HG03196 (cell line): ENCODE data around the gene SIGLEC7.

Experiments used
- ATAC-seq: cut with Tn5 transposase; IDR thresholded peaks from one replicate; pipeline ENCODE4 v1.9.1; 2021; ENCODE audit not compliant: unreplicated experiment

Gene SIGLEC7

DNA sequence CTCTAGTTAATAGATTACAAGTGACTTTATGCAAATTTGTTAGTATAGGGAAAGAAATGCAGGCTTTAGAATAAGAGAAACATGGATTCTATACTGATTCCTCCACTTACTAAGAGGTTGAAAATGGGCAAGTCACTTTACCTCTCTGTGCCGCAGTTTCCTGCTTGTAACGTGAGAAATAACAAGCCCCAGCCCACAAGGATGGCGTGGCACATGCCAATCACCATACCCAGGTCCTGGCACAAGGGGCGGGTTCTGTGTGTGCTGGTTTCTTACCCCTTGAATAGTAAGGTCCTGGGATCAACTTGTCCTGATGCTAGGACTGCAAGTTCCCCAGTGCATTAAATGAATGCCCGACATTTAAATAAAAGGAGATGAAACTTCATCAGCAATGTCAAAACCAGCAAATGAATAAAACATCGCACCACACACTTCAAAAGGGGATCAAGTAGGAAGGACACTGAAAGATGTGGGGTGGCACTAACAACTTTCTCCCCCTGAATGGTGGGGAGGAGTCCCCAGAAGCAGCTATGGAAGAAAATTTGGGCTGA, 25.3 kb upstream of the SIGLEC7 start:
- no peak for ATAC-seq

DNA sequence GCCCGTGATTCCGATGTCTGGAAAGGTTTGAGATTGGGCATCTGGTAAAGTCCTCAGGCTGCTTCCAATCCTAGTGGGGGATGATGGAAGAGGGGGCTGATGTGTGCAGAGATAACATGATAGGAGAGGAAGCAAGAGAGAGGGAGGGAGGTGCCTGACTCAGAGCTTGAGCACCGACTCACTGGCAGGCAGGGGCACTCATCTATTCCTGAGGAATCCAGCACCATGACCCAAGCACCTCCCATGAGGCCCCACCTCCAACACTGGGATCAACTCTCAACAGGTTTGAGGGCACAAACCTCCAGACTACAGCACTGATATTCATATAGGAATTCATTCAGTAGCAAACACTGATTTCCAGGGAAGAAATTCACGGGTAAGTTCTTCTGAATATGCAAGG, 23.0 kb upstream of the SIGLEC7 start:
- no peak for ATAC-seq

DNA sequence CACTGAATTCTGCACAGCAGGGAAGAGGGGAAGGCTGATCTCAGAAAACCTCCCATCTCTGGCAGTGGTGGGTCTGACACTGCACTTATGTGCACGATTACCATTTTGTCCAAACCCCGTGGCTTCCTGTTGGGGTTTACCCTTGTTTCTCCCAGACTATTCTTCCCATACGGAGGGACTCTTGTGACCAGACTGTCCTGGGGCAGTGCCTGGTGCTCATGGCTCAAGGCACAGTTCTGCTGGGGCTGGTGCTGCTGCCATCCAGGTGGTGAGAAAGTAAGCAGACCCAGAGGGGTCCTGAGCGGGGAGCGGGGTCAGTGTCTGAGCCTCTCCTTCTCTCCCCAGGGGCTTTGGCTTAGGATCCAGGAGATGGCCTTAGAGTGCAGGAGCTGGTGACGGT, 22.5 kb upstream of the SIGLEC7 start:
- ATAC-seq, result no peak

DNA sequence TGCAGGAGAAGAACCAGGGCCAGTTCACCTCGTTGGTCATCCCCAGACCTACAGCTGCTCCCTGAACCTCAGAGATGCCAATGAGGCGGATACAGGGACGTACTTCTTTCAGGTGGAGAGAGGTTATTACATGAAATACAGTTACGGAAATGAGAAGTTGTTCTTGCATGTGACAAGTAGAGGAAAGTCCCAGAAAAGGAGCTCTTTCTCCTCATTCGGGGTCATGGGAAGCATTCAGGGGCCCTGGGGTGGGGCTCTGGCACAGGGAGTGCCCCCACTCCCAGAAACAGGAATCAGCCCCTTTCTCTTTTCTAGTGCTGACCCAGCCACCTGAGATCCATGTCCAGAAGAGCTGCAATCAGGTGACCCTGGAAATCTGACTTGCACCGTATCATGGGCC, 21.9 kb upstream of the SIGLEC7 start:
- ATAC-seq, result no peak

DNA sequence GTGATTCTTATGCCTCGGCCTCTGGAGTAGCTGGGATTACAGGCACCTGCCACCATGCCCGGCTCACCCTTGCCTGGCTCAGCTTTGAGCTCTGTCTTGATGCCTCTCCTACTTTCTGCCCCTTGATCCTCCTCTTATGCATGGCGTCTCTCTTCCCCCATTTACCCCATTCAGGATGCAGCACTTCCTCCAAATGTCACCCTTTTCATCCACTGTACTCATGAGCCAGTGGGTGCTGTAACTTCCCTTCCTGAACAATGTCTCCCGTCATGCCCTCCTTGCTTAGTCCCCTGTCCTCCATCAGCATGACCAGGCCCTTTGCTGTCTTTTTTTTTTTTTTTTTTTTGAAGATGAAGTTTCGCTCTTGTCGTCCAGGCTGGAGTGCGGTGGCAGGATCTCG, 20.8 kb upstream of the SIGLEC7 start:
- ATAC-seq, result no peak

DNA sequence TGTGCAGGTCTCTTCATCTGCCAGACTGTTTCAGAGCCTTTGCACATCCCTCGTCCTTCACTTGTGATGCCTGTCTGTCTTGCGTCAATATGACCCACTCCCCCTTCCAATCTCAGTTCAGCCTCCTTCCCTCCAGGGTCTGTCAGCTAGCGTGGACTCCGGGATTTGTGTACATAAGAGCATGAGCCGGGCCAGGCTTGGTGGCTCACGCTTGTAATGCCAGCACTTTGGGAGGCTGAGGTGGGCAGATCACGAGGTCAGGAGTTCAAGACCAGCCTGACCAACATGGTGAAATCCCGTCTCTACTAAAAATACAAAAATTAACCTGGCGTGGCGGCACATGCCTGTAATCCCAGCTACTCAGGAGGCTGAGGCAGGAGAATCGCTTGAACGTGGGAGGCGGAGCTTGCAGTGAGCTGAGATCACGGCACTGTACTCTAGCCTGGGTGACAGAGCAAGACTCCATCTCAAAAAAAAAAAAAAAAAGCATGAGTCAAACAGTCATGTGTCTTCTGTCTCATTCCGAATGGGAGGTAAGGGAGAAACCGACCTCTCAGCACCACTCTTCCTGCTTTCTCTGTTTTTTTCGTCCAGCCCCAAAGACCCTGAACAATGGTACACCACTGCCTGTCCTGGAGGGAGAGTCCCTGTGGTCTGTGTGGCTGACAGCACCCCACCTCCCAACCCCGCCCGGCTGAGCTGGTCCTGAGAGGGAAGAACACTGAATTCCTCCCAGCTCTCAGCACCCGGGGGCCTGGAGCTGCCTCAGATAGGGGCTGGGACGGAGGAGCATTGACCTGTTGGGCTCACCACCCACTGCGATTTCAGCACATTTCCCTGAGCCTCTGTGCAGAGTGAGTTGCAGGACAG, 19.8 kb upstream of the SIGLEC7 start:
- ATAC-seq, result no peak

DNA sequence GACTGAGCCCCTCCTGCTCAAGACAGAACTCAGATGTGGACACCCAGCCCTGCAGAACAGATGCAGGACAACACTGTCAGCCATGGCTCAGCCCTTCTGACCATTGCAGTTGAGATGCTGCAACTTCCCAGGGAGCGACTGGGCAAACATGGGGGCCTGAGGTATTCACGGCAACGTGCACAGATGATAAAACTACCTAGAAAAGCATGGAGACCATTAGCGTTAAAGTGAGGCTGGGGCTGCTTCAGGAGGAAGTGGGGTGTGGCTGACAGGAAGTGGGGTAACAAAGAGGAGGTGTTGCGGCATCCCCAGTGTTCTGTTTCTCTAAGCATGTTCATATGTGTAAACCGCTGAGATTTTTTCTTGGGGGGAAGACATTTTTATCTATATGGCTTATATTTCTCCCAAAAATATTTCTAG, 18.7 kb upstream of the SIGLEC7 start:
- ATAC-seq, result no peak

DNA sequence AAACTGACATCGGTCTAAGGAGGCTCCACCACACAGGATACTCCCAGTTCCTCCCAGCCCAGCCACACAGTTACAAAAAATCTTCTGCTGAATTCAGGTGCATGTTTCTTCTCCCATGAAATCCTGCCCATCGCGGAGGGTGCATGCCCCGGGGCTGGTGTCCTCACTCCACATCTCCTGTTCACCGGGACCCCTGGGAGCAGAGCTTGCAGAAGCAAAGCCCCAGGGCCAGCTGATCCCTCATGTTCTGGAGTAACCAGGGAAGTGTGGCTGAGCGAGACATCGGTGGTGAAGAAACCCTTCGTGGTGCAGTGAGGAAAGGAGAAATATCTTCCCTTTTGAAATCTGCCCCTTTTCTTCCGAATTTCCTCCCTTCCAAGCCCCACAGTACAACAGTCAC, 18.3 kb upstream of the SIGLEC7 start:
- no peak for ATAC-seq

DNA sequence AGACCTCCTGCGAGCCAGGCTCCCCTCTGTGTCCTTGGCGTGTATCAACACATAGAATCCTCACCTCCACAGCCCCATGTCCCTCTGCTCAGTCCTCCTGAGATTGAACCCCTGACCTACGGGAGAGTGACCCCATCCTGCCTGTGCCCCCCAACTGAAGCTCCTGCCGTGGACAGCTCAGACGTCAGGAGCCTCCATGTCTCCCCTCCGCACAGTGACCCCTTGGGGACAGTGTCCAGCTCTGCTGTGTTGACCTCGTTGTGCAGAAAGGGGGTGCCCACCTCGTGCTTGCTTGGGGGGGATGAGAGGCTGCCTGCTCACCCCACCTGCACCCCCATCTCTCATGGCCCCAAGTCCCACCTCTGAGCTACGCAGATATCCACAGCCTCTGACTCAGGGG, 17.9 kb upstream of the SIGLEC7 start:
- ATAC-seq, result no peak

DNA sequence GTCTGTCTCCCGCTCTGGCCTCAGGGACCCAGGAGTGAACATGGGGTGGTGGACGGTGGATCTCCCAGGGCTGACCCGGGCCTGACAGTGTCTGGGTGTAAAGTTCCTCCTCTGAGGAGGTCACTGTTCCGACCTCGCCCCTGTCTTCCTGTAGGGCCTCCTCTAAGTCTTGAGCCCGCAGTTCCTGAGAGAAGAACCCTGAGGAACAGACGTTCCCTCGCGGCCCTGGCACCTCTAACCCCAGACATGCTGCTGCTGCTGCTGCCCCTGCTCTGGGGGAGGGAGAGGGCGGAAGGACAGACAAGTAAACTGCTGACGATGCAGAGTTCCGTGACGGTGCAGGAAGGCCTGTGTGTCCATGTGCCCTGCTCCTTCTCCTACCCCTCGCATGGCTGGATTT, 17.4 kb upstream of the SIGLEC7 start, which contains the start of gene SIGLEC9:
SIGLEC9 (plus strand) TSS at position 178 of the 400 bp plus-strand sequence; CDS start at position 247, 69 bp downstream.
- no peak for ATAC-seq

DNA sequence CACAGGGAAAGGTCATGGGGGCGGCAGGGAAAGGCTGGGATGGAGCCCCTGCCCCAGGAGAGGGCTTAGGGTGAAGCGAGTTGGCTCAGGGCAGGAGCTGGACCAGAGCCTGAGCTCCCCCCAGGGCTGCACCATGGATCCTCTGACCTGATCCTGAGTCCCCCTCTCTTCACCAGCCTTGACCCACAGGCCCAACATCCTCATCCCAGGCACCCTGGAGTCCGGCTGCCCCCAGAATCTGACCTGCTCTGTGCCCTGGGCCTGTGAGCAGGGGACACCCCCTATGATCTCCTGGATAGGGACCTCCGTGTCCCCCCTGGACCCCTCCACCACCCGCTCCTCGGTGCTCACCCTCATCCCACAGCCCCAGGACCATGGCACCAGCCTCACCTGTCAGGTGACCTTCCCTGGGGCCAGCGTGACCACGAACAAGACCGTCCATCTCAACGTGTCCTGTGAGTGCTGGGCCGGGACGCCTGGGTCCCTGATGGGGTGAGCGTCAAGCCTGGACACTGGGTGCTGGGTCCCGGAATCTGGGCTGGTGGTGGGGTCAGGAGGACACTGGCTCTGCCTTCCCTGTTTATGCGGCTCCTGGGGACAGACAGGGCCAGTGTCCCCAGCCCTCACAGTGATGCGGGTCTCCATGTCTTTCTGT, 16.6 kb upstream of the SIGLEC7 start:
- no peak for ATAC-seq

DNA sequence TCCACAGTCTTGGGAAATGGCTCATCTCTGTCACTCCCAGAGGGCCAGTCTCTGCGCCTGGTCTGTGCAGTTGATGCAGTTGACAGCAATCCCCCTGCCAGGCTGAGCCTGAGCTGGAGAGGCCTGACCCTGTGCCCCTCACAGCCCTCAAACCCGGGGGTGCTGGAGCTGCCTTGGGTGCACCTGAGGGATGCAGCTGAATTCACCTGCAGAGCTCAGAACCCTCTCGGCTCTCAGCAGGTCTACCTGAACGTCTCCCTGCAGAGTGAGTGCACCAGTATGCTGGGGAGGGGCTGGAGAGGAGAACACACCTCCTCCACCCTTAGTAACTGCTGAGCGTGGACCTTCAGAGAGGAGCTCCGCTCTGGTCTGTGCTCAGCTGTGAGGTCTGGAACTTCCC, 15.1 kb upstream of the SIGLEC7 start:
- ATAC-seq, result no peak

DNA sequence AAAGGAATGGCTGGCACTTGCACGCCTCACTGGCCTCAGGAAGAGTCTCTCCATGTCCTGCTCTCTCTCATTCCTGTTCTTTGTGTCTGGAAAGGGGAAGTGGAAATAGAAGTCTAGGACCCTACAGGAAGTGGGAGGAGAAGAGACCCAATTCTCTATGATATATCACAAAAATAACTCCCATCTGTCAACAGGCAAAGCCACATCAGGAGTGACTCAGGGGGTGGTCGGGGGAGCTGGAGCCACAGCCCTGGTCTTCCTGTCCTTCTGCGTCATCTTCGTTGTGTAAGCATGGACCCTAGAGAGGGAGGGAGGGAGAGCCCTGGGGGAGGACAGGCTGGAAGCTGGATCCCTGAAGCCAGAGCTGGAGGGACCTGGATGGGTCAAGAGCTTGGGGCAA, 14.3 kb upstream of the SIGLEC7 start:
- ATAC-seq, result no peak

DNA sequence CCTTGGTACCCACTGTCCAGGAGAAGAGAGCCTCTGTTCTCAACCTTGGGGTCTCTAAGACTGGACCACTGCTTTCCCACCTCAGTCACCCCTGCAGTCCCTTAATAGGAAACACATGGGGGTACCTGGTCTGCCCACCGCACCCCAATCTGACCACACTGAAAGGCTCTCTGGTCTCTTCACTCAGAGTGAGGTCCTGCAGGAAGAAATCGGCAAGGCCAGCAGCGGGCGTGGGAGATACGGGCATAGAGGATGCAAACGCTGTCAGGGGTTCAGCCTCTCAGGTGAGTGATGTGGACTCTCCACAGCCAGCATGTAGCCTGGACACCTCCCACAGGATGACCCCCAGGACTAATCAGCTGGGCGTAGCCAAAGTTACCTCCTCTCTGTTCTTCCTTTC, 13.9 kb upstream of the SIGLEC7 start:
- no peak for ATAC-seq

DNA sequence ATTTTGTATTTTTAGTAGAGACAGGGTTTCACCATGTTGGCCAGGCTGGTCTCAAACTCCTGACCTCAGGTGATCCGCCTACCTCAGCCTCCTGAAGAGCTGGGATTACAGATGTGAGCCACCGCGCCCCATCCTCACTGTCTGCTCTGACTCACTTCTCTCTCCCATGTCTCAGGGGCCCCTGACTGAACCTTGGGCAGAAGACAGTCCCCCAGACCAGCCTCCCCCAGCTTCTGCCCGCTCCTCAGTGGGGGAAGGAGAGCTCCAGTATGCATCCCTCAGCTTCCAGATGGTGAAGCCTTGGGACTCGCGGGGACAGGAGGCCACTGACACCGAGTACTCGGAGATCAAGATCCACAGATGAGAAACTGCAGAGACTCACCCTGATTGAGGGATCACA, 12.4 kb upstream of the SIGLEC7 start:
- no peak for ATAC-seq

DNA sequence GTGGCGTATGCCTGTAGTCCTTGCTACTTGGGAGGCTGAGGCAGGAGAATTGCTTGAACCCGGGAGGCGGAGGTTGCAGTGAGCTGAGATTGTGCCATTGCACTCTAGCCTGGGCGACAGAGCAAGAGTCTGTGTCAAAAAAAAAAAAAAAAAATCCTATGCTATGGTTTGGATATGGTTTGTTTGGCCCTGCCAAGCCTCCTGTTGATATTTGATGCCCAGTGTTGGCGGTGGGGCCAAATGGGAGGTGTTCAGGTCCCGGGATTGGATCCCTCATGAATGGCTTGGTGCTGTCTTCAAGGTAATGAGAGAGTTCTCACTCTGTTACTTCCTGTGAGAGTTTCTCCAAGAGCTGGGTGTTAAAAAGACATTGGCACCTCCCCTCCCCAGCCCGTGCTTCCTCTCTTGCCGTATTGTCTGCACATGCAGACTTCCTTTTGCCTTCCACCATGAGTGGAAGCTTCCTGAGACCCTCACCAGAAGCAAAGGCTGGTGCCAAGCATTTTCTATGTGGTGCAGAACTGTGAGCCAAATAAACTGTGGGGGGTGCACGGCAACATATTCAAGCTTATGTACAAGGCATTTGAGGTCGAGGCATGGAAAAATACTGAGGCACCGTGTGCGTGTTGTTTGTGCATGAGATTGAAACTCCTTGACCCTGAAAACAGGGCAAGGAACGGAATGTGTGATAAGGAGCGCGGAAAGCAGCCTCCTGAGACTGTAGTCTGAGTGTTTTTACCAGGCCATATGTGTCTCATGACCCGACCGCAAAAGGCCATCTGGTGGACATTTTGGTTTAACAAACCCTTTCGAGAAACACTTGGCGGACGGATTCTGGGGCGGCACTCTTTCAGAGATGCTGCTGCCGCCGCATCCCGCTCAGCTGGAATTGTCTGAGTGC, 10.1 kb upstream of the SIGLEC7 start:
- no peak for ATAC-seq

DNA sequence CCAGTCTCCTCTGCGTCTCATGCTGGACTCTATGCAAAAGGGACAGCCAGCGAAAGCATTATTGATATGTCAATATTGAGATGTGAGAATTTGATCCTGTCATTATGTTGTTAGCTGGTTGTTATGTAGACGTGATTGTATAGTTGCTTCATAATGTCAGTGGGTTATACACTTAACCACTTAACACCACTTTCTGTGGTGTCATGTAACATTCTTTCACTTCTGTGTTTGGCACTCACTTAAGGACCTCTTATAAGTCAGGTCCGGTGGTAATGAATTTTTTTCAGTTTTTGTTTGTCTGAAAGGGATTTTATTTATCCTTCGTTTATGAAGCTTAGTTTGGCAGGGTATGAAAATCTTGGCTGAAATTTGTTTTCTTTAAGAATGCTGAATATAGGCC, 7.1 kb upstream of the SIGLEC7 start:
- ATAC-seq, result no peak

DNA sequence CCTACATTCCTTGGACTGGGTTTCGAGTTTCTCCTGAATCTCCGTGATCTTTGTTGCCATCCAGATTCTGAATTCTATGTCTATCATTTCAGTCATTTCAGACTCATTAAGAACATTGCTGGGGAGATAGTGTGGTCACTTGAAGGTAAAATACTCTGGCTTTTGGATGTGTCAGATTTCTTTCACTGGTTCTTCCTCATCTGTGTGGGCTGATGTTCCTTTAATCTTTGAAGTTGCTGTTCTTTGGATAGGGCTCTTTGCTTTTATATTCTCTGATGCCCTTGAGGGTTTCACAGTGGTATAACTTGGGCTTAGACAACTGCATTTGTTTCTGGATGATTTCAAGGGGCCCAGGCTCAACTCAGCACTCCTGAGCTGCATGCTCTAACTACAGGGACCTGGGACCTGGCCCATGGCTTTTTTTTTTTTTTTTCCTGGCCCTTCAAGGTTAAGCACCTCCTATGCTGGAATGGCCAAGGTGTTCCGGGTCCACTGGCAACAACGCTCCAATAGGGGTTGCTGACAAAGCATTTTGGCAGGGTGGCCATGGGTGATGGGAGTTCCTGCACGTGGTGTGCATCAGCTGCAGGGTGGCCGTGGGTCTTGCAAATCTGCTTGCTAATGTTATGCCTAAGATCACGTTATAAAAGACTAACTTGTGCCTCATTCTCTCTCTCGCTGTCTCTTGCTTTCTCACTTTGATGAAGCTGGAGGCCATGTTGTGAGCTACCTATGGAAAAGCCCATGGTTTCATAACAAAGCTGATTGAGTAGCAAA, 5.9 kb upstream of the SIGLEC7 start:
- no peak for ATAC-seq

DNA sequence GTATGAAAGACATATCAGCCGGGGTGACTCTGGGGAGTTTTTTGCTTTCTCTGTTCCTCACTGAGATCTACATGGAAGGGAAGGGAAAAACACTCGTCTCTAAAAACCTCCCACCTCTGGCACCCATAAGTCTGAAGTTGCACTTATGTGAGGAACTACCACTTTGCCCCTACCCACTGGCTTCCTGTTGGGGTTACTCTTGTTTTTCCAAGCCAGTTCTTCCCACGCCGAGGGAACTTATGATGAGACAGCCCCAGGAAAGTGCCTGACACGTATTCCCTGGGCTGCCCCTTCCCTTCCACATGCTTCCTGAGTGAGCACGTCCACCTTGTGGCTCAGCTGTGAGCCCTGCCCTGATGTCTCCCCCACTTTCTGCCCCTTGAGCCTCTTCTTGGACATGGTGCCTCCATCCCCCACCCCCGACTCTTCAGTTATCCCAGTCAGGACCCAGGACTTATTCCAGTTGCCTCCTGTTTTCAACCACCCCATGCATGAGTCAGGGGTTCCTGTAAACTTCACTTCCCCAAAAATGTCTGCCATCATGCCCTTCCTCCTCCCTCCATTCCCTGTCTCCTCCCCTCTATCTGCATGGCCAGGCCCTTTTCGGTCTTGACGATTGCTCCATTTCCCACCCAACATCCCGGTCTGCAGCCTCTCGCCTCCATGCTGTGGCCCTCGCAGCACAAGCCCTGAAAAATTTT, 5.1 kb upstream of the SIGLEC7 start:
- ATAC-seq, result no peak
